Cortex of kidney (tissue), 1 donor: ENCODE results near the gene SHC1.
"Not testable (repeated sequence)": the region's sequence is repeated elsewhere in the genome, so short reads cannot be mapped to it uniquely, and the experiment has no call there.

Source experiments
- DNase-seq: peaks from one replicate; lab custom pipeline; 2025; lab: John Stamatoyannopoulos, UW

The SHC1 gene

DNA sequence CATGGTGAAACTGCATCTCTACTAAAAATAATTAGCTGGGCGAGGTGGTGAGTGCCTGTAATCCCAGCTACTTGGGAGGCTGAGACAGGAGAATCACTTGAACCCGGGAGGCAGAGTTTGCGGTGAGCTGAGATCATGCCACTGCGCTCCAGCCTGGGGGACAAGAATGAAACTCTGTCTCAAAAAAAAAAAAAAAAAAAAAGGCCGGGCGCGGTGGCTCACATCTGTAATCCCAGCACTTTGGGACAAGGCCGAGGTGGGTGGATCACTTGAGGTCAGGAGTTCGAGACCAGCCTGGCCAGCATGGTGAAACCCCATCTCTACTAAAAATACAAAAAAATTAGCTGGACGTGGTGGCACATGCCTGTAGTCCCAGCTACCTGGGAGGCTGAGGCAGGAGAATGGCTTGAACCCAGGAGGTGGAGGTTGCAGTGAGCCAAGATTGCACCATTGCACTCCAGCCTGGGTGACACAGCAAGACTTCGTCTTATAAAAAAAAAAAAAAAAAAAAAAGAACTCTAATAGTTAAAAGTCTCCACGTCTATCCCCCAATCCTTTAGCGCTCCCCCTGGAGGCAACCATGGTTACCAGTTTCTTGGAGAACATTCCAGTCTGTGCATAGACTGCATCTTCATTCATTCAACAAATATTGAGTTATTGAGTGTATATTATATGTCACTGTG lies 24.9 kb upstream of the SHC1 start:
- DNase-seq: not testable (repeated sequence)

- no peak for DNase-seq
Observed at GRCh38 chr1:154994591-154994990, 24.0 kb upstream of the SHC1 start.

- no peak for DNase-seq
Observed at GRCh38 chr1:154994269-154994587, 23.7 kb upstream of the SHC1 start.

DNA sequence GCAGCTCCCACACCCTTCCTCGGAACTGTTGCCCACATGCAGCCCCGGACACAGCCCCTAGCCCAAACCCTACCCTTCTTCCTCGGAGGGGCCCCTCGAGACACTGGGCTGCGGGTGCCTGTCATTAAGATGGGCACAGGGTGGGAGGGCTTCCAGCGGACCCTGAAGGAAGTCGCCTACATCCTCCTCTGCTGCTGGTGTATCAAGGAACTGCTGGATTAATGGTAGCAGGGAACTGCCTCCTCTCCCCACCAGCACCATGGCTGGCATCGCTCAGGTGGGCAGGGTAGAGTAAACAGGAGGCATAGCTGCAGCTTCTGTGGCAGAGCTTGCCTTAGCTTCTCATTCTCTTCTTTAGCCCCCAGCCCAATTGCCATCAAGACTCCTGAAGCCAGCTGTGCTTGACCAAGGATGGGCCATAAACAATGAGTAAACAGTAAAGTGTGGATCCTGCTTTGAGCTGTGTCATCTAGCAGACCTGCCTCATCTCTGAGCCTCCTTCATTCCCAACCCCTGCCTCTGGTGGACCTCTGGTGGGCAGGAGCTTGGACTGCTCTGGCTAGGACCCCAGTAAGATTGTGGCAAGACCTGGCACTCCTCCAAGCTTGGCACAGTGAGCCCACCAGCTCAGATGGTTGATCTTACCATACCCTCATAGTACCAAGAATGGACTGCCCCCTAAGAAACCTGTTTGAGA lies 23.2 kb upstream of the SHC1 start, which contains the start of gene LENEP:
Gene LENEP, plus strand, starts transcription at position 15 of the 697 bp plus-strand sequence. Its CDS starts 22 bp downstream, at position 37.
- no peak for DNase-seq

- DNase-seq: no peak
Observed at GRCh38 chr1:154992721-154993571, 22.4 kb upstream of the SHC1 start.

DNA sequence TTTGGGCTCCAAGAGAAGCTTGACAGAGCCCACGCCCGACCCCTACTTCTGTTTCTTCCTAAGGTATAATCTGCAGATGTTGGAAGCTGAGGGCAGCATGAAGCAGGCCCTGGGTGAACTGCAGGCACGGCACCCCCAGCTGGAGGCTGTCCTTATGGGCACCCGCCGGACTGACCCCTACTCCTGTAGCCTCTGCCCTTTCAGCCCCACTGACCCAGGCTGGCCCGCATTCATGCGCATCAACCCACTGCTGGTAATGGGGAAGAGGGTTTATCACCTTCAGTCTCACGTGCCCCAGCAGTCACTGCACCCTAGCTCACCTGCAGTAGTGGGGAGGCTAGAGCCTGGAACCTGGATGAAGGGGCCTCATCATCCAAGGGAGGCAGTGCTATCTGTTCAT lies 19.7 kb upstream of the SHC1 start:
- DNase-seq: no peak

- DNase-seq: no peak
Observed at GRCh38 chr1:154989195-154989860, 18.8 kb upstream of the SHC1 start.

- DNase-seq: no peak
Observed at GRCh38 chr1:154988058-154988954, 17.8 kb upstream of the SHC1 start.

DNA sequence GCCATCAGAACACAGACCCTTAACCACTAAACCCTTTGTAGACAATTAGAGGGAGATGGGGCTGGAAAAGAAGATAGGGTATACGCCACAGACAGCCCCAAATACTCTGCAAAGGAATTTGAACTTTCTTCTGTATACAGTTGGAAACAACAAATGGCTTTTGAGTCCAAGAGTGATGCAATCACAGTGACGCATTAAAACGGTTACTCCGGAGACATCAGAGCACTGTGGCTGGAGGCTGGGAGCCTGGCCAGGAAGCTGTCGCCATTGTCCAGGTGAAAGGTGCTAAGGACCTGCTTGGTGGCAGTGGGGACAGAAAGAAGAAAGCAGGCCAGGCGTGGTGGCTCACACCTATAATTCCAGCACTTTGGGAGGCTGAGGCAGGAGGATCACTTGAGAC lies 16.8 kb upstream of the SHC1 start:
- no peak for DNase-seq

GRCh38 chr1:154986736-154987135 lies 16.2 kb upstream of the SHC1 start:
- DNase-seq: not testable (repeated sequence)

DNA sequence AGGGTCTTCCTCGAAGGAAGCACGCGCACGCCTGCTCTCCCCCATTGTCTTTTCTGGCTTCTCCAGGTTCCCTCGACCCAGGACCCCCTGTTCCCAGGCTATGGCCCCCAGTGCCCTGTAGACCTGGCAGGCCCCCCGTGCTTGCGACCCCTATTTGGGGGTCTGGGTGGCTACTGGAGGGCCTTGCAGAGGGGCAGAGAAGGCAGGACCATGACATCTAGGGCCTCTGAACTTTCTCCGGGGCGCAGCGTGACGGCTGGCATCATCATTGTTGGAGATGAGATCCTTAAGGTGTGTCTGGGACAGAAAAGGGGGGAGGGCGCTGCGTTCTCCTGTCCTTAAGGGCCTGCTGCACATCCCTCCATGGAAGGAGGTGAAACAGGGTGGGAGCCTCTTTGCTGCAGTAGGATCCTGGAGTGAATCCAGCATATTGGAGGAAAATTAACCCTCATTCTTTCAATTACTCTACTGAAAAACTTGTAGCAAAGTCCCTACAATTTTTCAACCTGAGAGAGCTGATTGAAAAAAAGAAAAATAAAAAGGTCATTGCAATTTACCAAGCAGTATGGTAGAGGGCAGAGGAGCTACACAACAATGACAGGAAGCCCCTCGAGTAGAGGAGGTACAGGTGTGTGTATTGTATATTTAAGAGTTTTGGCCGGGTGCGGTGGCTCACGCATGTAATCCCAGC lies 13.4 kb upstream of the SHC1 start:
- DNase-seq: no peak

DNA sequence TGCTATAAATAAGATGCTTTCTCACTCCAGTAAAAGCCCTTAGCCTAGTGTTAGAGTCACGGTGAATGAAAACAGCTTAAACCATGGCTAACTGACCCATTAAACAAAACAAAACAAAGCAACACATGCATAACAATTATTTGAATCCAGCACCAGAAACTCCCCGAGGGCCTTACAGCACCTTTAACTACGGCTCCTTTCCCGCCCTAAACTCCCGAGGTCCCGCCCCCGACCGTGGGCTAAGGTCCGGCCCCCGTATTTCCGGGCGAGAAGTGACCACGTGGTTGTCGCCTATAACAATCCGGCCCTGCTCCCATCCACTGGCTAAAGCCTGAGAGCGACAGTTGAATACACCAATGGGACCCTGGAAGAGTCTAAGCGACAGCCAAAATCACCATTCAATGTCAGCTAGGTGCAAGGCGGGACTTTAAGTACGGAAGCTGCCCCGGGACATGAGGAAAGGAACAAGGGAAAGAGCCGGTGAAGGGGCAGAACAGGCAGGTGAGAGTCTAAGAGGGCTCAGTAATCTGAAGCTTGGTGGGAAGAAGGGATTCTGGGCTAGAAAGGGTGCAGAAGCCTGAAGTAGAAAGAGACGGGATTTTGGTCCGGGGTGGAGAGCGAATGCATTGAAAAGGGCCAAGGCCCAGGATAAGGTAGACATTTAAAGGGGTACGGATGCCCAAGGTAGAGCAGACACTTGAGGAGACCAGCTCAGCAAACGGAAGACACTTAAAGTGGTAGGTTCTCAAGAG lies 12.5 kb upstream of the SHC1 start, which contains the start of gene FLAD1:
Gene FLAD1, plus strand, starts transcription at position 448 of the 752 bp plus-strand sequence. CDS start 351 bp downstream, outside the sequence.
- DNase-seq: no peak

GRCh38 chr1:154982341-154982740 lies 11.8 kb upstream of the SHC1 start:
- no peak for DNase-seq

DNA sequence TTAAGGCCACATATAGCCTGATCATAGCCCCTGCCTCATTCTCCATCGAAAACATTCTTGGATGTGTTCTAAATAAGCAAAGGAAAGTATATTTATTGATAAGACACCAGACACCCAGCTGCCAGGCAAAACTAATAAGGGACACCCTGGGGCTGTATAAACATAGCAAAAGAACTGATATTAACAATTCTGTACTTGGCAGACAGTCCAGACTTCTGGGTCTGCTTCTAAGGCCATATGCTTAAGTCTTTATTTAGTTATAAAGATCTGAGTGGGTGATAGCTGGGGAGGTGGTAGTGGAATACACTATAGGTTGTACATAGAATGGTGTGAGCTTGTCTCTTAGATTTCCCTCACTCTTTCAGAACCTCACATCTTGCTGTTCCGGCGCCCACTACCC lies 7.8 kb upstream of the SHC1 start:
- DNase-seq: no peak

DNA sequence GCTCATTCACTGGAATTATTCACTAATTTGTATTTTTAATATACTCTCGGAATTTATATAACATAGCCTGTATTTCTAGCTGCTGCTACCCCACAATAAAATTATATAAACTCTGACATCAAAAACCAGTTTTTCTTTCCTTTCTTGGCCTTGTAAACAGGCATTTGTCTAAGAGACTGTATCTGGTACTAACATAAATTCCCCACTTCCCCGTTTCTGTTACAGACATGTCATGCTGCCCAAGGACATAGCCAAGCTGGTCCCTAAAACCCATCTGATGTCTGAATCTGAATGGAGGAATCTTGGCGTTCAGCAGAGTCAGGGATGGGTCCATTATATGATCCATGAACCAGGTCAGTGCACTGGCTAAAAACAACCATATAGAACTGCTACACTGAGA lies 7.2 kb upstream of the SHC1 start:
- not testable (repeated sequence) for DNase-seq

DNA sequence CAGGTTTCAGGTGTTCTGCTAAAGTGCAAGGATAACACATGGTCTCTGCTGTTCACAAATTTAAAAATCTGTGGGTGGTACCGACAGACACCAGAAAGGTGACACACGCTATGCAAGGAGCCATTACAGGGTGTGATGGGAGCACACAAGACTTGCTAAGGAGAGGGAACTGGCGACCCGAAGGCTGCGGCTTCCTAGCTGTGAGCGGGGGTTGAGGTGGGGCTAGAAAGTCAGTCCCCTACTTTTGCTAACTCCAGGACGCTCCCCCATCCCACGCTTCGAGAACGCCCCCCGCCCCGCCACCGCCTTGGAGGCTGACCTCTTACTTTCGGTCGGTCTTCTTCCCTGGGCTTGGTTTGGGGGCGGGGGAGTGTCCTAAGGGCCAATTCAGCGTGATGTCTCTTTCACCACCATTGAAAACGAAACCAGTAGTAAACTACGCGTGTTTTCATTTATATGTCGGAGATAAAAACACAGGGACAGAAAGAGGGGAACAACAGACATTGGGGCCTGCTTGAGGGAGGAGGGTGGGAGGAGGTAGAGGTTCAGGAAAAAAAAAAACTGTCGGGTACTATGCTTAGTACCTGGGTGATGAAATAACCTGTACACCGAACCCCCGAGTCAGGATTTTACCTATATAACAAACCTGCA lies 5.0 kb upstream of the SHC1 start:
- DNase-seq: no peak

- no peak for DNase-seq
Observed at GRCh38 chr1:154974808-154975408, 4.4 kb upstream of the SHC1 start.

- DNase-seq: no peak
Observed at GRCh38 chr1:154974102-154974807, 3.7 kb upstream of the SHC1 start, which contains the start of gene CKS1B. CKS1B (plus strand) TSS chr1:154974681; CDS start chr1:154974746, 65 bp downstream.
